Measurements from ENCODE around the gene ARFRP1.
"Not testable (repeated sequence)": the region's sequence is repeated elsewhere in the genome, so short reads cannot be mapped to it uniquely, and the experiment has no call there.

Gene ARFRP1

GRCh38 chr20:63732118-63733095 lies 24.6 kb upstream of the ARFRP1 start:
- no peak for DNase-seq (ENCODE audit: low read depth, low spot score)

GRCh38 chr20:63731410-63731809 lies 23.6 kb upstream of the ARFRP1 start:
- DNase-seq (ENCODE audit: low read depth, low spot score) = no peak

DNA sequence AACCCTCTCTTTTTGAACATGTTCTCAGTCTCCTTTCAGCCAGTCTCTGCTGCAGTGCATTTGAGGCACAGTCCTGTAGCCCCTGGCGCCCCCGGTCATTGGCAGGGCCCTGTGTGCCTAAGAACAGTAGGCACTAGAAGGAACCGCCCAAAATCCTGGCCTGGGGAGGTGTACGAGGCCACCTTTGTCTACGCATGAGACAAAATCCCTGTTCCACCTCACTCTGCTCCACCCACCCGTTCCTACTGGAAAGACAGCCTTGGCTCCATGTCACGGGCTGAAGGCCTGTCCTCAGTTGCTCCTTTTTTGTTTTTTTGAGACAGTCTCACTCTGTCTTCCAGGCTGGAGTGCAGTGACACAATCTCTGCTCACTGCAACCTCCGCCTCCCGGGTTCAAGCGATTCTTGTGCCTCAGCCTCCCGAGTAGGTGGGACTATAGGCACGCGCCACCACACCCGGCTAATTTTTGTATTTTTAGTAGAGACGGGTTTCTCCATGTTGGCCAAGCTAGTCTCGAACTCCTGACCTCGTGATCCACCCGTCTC lies 22.5 kb upstream of the ARFRP1 start:
- not testable (repeated sequence) for DNase-seq (ENCODE audit: low read depth, low spot score)

- DNase-seq (ENCODE audit: low read depth, low spot score) = not testable (repeated sequence)
Observed at GRCh38 chr20:63722967-63723622, 15.3 kb upstream of the ARFRP1 start.

DNA sequence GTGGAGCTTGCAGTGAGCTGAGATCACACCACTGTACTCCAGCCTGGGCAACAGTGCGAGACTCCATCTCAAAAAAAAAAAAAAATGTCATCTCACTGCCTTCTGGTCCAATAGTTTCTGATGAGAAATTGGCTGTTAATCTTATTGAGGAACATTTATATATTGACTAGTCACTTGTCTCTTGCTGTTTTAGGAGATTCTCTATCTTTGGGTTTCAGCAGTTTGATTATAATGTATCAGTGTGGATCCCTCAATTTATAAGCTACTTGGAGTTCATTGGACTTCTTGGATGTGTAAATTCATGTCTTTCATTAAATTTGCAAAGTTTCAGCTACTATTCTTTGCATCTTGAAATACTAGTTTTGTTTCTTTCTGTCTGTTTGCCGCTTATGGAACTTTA lies 11.2 kb upstream of the ARFRP1 start:
- no peak for DNase-seq (ENCODE audit: low read depth, low spot score)

DNA sequence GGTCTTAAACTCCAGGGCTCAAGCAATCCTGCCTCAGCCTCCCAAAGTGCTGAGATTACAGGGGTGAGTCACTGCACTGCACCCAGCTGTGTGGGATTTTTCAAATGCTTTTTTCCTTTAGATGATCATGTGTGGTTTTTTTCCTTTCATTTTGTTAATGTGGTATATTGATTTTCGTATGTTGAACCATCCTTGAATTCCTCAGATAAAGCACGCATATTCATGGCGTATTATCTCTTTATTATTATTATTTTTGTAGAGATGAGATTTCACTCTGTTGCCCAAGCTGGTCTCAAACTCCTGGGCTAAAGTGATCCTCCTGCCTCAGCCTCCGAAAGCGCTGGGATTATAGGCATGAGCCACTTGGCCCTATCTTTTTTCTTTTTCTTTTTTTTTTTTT lies 7.1 kb upstream of the ARFRP1 start:
- DNase-seq (ENCODE audit: low read depth, low spot score) = no peak

DNA sequence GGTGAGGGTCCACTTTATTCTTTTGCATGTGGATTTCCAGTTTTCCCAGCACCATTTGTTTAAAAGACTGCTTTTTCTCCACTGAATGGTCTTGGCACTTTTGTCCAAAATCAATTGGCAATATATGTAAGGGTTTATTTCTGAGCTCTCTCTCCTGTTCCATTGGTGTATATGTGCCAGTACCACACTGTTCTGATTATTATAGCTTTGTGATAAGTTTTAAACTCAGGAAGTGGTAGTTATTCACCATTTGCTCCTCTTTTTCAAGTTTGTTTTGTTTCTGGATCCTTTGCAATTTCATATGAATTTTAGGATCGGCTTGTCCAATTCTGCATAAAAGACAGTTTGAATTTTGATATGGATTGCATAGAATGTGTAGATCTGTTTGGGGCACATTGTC lies 4.4 kb upstream of the ARFRP1 start:
- no peak for DNase-seq (ENCODE audit: low read depth, low spot score)

DNA sequence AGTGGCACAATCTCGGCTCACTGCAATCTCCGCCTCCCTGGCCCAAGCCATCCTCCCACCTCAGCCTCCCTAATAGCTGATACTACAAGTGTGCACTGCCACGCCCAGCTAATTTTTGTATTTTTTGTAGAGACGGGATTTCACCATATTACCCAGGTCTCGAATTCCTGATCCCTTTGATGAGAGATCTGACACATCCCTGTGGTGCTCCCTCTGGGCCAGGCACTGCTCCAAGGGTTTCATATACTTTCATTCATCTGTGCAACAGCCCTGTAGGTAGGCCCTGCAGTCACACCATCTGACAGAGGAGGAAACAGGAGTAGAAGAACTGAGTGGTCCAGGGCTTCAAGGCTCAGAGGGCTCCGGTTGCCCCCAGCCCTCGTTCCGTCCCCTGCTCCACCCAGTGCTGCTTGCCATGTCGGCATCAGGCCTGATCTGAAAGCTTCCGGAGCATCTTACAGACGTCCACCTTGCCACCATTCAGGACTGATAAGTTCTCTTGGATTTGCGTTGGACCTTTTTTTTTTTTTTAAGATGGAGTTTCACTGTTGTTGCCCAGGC lies 3.4 kb upstream of the ARFRP1 start:
- DNase-seq (ENCODE audit: low read depth, low spot score) = no peak

- DNase-seq (ENCODE audit: low read depth, low spot score) = no peak
Observed at GRCh38 chr20:63709149-63709527, 1.4 kb upstream of the ARFRP1 start.

- DNase-seq (ENCODE audit: low read depth, low spot score) = no peak
Observed at GRCh38 chr20:63708301-63709148, 749 bp upstream of the ARFRP1 start.

DNA sequence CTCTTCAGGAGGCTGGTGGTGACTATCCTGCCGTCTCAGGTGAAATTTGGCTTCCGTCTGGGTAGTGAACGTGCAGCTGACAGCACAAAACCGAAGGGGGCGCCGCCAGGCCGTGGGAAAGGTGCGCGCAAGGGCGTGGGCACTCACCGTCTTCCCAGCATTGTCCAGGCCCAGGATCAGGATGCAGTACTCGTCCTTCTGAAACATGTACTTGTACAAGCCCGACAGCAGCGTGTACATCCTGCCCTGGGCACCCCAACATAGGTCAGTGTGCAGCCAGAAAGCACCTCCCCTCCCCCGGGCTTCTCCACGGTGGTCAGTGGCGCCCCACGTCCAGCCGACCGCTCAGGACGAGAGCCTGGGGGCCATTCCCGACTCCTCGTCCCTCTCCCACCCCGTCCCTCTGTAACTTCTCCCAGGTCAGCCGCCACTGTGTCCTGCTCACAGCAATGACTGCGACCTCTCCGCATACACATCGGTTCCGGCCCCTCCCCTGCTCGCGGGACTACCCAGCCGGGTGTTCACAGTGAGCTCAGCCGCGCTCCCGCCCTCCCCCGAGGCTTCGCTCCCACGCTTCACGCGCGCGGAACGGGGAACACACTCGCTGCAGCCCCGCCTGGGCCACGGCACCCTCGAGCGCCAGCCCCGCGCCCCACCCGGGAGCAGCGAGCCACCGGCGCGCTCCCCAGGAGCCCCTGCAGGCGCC lies 771 bp downstream of the ARFRP1 start:
- DNase-seq (ENCODE audit: low read depth, low spot score) = no peak

DNA sequence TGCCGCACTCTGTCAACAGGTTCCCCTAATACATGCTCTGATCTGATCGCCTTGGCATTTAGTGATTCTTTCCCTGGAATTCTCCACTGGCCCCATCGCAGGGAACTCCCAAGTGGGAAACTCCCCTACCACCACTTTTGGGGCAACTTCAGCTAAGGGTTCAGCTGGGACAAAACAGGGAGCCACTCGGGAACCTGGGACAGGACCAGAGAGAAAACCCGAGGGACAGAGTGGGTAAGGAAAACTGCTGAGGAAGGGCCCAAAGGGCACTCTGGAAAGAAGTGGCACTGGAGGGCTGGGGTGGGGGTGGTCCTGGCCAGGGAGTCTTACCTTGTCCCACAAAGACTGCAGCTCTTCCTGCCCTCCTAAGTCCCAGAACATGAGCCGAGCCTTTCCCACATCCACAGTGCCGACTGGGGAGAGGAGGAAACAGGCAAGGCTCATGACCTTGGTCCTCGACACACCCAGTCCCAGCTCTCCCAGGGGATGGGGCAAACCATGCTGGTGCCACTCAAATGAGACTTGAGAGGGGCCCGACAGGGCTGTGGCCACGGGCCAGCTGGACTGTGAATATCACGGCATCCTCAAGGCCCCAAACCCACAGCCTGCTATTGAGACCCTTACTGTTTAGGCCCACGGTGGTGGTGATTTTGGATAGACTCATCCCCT lies 1.6 kb downstream of the ARFRP1 start:
- no peak for DNase-seq (ENCODE audit: low read depth, low spot score)

DNA sequence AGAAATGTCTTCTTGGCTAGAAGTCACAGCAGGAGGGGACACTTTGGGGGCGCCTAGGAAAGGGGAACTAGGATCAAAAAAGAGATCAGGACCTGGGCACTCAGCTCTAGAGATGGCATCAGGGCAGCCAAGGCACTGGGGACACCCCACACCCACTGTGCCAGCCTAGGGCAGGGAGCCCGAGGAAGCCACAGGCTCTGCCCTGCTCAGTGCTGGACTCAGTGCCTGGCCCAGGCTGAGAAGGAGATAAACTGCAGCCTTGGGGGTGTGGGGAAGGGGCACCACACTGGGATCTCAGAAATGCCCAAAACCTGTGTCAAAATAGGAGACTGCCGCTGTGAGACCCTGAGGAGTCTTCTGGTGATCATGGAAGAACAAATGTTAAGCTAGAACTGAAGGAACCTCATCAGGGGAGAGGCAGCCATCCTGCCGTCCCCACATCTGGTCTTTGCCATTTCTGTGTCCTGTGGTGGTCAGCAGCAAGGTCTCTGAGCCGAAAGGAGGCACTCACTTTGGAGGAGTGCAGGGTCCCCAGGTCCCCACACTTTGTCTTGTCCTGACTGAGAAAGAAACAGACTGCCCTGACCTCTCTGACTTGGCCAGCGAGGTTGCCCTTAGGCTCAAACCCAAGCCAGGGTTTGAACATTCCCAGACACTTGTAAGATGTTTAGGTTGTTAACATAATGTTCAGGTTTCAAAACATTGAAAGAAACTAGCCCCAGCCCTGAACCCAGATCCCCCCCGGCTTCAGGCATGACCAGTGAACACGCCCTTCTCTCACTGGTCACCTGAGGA lies 2.3 kb downstream of the ARFRP1 start:
- no peak for DNase-seq (ENCODE audit: low read depth, low spot score)

- no peak for DNase-seq (ENCODE audit: low read depth, low spot score)
Observed at GRCh38 chr20:63704749-63705117, 3.0 kb downstream of the ARFRP1 start.

DNA sequence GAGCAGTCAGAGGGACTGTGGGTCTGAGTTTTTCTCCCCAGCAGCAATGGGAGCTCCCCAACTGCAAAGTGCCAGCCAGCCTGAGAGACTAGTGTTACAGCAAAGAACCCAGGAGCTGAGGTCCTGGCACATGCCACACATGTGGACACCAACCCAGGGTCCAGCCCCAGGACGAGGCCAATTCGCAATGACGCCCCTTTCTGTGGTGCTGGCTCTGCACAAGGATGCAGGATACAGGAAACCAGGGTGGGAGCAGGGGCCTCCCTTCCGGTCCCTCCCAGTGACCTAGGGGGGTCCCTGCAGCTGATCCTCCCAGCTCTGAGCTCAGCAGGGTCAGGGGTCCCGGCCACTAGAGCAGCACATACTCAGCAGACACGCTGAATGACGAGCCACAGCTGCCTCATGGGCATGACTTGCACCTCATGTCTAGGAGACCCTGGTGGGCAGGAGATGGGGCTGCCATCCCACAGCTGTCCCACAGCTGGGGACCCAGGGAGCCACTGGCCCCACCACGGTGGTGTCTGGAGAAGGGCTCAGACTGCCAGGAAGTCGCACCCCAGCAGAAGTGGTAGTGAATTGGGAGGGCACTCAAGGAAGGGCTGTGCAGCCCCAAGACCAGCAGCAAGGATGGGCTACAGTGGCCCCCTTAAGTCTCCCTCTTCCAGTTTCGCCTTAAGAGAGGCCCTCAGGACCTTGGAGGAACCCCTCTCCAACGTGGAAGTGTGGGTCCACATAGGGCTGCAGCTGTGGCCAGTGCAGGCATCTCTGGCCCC lies 3.6 kb downstream of the ARFRP1 start:
- DNase-seq (ENCODE audit: low read depth, low spot score) = no peak

- DNase-seq (ENCODE audit: low read depth, low spot score) = no peak
Observed at GRCh38 chr20:63703471-63703975, 4.3 kb downstream of the ARFRP1 start.

DNA sequence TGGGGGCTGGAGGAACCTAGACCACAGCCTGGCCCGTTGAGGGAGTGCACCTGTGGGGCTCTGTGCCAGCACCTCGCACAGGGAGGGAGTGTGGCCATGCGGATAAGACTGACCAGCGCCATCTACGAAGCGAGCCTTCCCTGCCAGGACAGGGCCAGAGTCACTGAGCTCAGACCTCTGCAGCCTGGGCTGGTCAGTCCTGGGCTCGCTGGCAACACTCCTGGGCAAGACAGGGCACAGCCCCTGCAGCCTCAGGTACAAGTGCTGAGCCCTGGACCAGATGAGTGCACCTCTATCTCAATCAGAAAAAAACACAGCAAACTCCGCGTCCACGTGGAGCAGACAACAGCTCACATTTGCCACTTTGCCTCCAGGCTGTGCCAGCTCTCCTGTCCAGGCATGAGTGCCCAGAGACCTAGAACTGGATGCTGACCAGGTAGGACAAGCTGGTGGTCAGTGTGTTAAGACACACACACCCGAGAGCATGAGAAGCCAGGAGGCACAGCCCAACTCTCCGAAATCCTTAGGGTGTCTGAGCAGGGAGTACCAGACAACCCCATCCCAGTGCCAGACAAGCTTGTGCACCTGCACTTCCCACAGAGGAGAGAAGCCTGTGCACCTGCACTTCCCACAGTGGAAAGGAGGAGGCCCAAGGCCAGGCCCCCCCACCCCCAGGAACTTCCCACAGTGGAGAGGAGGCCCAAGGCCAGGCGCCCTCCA lies 4.9 kb downstream of the ARFRP1 start:
- DNase-seq (ENCODE audit: low read depth, low spot score) = no peak
